H1 (cell line): Measurements from ENCODE around the gene PHLPP1. TPM values are rescaled to one million over a fixed set of nuclear protein-coding genes. Genes with fewer than 3 reads are reported as not detected.

Experiments
- CTCF ChIA-PET: fragments of 300-600 bp; sonication (Branson Sonifier 250); formaldehyde crosslinking; loops from one replicate; lab custom pipeline; 2021; ENCODE audit not compliant: partially characterized antibody; lab: Charles Lee
- POLR2A ChIA-PET: fragments of 300-600 bp; sonication (Branson Sonifier 250); formaldehyde crosslinking; loops from one replicate; lab custom pipeline; 2021; ENCODE audit warnings: inconsistent platforms; ENCODE audit not compliant: partially characterized antibody; lab: Charles Lee
- DNase-seq, 2 experiments: peaks; one replicate each; pipeline versions ENCODE4 v3.0.0 to v3.0.0-alpha.2; 2010 to 2022; ENCODE audit warnings: low spot score in 2 of 2, low read depth in 1 of 2, mixed read lengths in 1 of 2
- FAIRE-seq: peaks from 2 replicates; lab custom pipeline; 2011; peaks lifted over from hg19 to GRCh38; lab: Jason Lieb, UNC
- H2AFZ ChIP-seq: 2 replicates; pipeline ENCODE4 v1.8.1; 2012; ENCODE audit warnings: low read length, inconsistent platforms
- H2AK5ac ChIP-seq: 2 replicates; pipeline ENCODE4 v1.6.1; 2013; ENCODE audit warnings: low read depth, low read length
- H2BK120ac ChIP-seq: replicated peaks from 2 replicates; pipeline ENCODE3; 2013; ENCODE audit warnings: low read depth, low read length, inconsistent platforms
- H2BK12ac ChIP-seq: 2 replicates; pipeline ENCODE4 v1.6.1; 2013; ENCODE audit warnings: low read depth, low read length
- H2BK15ac ChIP-seq: 2 replicates; pipeline ENCODE4 v1.6.1; 2013; ENCODE audit warnings: low read length
- H2BK20ac ChIP-seq: 2 replicates; pipeline ENCODE4 v1.6.1; 2013; ENCODE audit warnings: low read length
- H2BK5ac ChIP-seq: 2 replicates; pipeline ENCODE4 v1.6.1; 2013; ENCODE audit warnings: low read depth, low read length
- H3K14ac ChIP-seq: 2 replicates; pipeline ENCODE4 v1.6.1; 2013; ENCODE audit warnings: inconsistent platforms; ENCODE audit not compliant: insufficient read length
- H3K18ac ChIP-seq: 2 replicates; pipeline ENCODE4 v1.6.1; 2013; ENCODE audit warnings: low read length; ENCODE audit errors: extremely low read depth
- H3K23ac ChIP-seq: 2 replicates; pipeline ENCODE4 v1.6.1; 2013; ENCODE audit warnings: inconsistent platforms; ENCODE audit not compliant: insufficient read length
- H3K23me2 ChIP-seq: 2 replicates; pipeline ENCODE4 v1.6.1; 2013; ENCODE audit warnings: low read depth, low read length
- H3K27ac ChIP-seq: 2 replicates; pipeline ENCODE4 v1.6.1; 2011; ENCODE audit warnings: low read depth, low read length, inconsistent platforms
- H3K27me3 ChIP-seq, 4 experiments: replicated peaks in 1 of 4; 1 replicate in 1 of 4; 2 replicates in 3 of 4; pipeline versions ENCODE4 v1.6.1 to v1.8.1; 2011 to 2013; ENCODE audit warnings: low read length in 3 of 4, mild to moderate bottlenecking in 3 of 4, inconsistent platforms in 2 of 4, mixed read lengths in 2 of 4, moderate library complexity in 1 of 4; ENCODE audit not compliant: control insufficient read depth in 3 of 4, insufficient read depth in 3 of 4; ENCODE audit errors: extremely low read depth in 1 of 4
- H3K36me3 ChIP-seq, 4 experiments: 2 replicates each; pipeline versions ENCODE4 v1.6.1 to v1.8.1; 2011 to 2013; ENCODE audit warnings: mild to moderate bottlenecking in 4 of 4, low read length in 3 of 4, moderate library complexity in 2 of 4, control low read depth in 1 of 4, inconsistent platforms in 1 of 4; ENCODE audit not compliant: insufficient read depth in 4 of 4, control insufficient read depth in 2 of 4
- H3K4ac ChIP-seq: replicated peaks from 2 replicates; pipeline ENCODE3; 2013; ENCODE audit warnings: low read length, low read depth, mixed read lengths, inconsistent platforms; ENCODE audit not compliant: insufficient read length
- H3K4me1 ChIP-seq, 4 experiments: replicated peaks in 1 of 4; 1 replicate in 1 of 4; 2 replicates in 3 of 4; pipeline versions ENCODE4 v1.6.1 to v1.8.1; 2011 to 2013; ENCODE audit warnings: low read length in 3 of 4, inconsistent platforms in 2 of 4, mixed read lengths in 1 of 4; ENCODE audit not compliant: insufficient read depth in 4 of 4, control insufficient read depth in 3 of 4
- H3K4me2 ChIP-seq, 2 experiments: 2 replicates each; pipeline versions ENCODE4 v1.6.1 to v1.8.1; 2011 to 2013; ENCODE audit warnings: low read depth in 2 of 2, low read length in 2 of 2, control low read depth in 1 of 2, inconsistent platforms in 1 of 2, mild to moderate bottlenecking in 1 of 2; ENCODE audit not compliant: insufficient read depth in 1 of 2
- H3K4me3 ChIP-seq, 4 experiments: fragments of 200-600, 300-600 bp in 1 of 4; sonication (generic), shearing (Covaris generic), sonication (Bioruptor Twin) in 1 of 4; 2 replicates each; pipeline versions ENCODE4 v1.5.1 to v1.8.1; 2011 to 2016; ENCODE audit warnings: low read length in 4 of 4, low read depth in 3 of 4, control low read depth in 2 of 4, inconsistent platforms in 2 of 4, mild to moderate bottlenecking in 2 of 4, mixed read lengths in 1 of 4, moderate library complexity in 1 of 4; ENCODE audit not compliant: insufficient read depth in 2 of 4; ENCODE audit errors: extremely low read depth in 1 of 4
- H3K56ac ChIP-seq: replicated peaks from 2 replicates; pipeline ENCODE3; 2013; ENCODE audit warnings: low read depth, mild to moderate bottlenecking, mixed read lengths, low read length, inconsistent platforms; ENCODE audit not compliant: insufficient read length
- H3K79me1 ChIP-seq: 2 replicates; pipeline ENCODE4 v1.6.1; 2013; ENCODE audit warnings: low read depth, low read length, control low read depth
- H3K79me2 ChIP-seq, 2 experiments: 2 replicates each; pipeline versions ENCODE4 v1.6.1 to v1.8.1; 2012 to 2013; ENCODE audit warnings: low read length in 2 of 2, mild to moderate bottlenecking in 2 of 2, inconsistent platforms in 1 of 2; ENCODE audit not compliant: insufficient read depth in 2 of 2, control insufficient read depth in 1 of 2
- H3K9ac ChIP-seq, 4 experiments: replicated peaks in 1 of 4; 1 replicate in 1 of 4; 2 replicates in 3 of 4; pipeline versions ENCODE4 v1.6.1 to v1.8.1; 2011 to 2013; ENCODE audit warnings: low read depth in 3 of 4, low read length in 3 of 4, control low read depth in 2 of 4, mild to moderate bottlenecking in 2 of 4, moderate library complexity in 2 of 4, inconsistent platforms in 1 of 4; ENCODE audit errors: extremely low read depth in 1 of 4
- H3K9me3 ChIP-seq, 2 experiments: 2 replicates each; pipeline versions ENCODE4 v1.6.1 to v1.8.1; 2012 to 2013; ENCODE audit warnings: mild to moderate bottlenecking in 2 of 2, moderate library complexity in 2 of 2, control low read depth in 1 of 2, inconsistent platforms in 1 of 2, low read depth in 1 of 2, low read length in 1 of 2, mixed read lengths in 1 of 2; ENCODE audit not compliant: insufficient read depth in 2 of 2
- H4K20me1 ChIP-seq, 2 experiments: replicated peaks in 1 of 2; 2 replicates each; pipeline versions ENCODE3 to v1.8.1; 2011 to 2013; ENCODE audit warnings: inconsistent platforms in 2 of 2, low read length in 2 of 2, mild to moderate bottlenecking in 1 of 2; ENCODE audit not compliant: insufficient read depth in 2 of 2, control insufficient read depth in 1 of 2
- H4K5ac ChIP-seq: 2 replicates; pipeline ENCODE4 v1.6.1; 2013; ENCODE audit warnings: low read length, low read depth, mixed read lengths, inconsistent platforms; ENCODE audit not compliant: insufficient read length
- H4K8ac ChIP-seq: 2 replicates; pipeline ENCODE4 v1.8.0; 2013; ENCODE audit warnings: mild to moderate bottlenecking, moderate library complexity, low read length, inconsistent platforms; ENCODE audit not compliant: insufficient read depth; ENCODE audit errors: extremely low read depth
- H4K91ac ChIP-seq: replicated peaks from 2 replicates; pipeline ENCODE3; 2013; ENCODE audit warnings: low read length, mixed read lengths, inconsistent platforms; ENCODE audit not compliant: insufficient read length
- CHD1 ChIP-seq: IDR thresholded peaks from 2 replicates; pipeline ENCODE4 v1.6.1; 2012; ENCODE audit warnings: low read depth, low read length, improper control_type of control experiment
- EZH2 ChIP-seq: fragments of 200-600 bp; sonication (generic); IDR thresholded peaks from 2 replicates; pipeline ENCODE4 v1.7.1; 2012; ENCODE audit warnings: low read depth, mild to moderate bottlenecking, moderate library complexity, low read length, inconsistent platforms; ENCODE audit not compliant: severe bottlenecking
- FOSL1 ChIP-seq: IDR thresholded peaks from 2 replicates; pipeline ENCODE4 v1.6.1; 2011; ENCODE audit warnings: mild to moderate bottlenecking, low read depth, low read length, moderate library complexity; ENCODE audit not compliant: insufficient read depth
- GABPA ChIP-seq: IDR thresholded peaks from 2 replicates; pipeline ENCODE4 v1.6.1; 2011; ENCODE audit warnings: mild to moderate bottlenecking, low read length, moderate library complexity, borderline replicate concordance; ENCODE audit not compliant: insufficient read depth
- HDAC6 ChIP-seq: IDR thresholded peaks from one replicate; pipeline ENCODE4 v1.7.1; 2012; ENCODE audit warnings: low read depth, mild to moderate bottlenecking, inconsistent platforms, low read length, moderate library complexity
- RAD21 ChIP-seq, 2 experiments: IDR thresholded peaks in 1 of 2; conservative IDR thresholded peaks in 1 of 2; 2 replicates each; pipeline ENCODE4 v1.6.1; 2011; ENCODE audit warnings: low read depth in 2 of 2, low read length in 2 of 2, improper control_type of control experiment in 1 of 2, inconsistent platforms in 1 of 2, mild to moderate bottlenecking in 1 of 2, moderate library complexity in 1 of 2
- RNF2 ChIP-seq: fragments of 200-900, 300-1000 bp; sonication (generic); IDR thresholded peaks from 2 replicates; pipeline ENCODE4 v1.7.1; 2016; ENCODE audit warnings: borderline replicate concordance, low read depth, mild to moderate bottlenecking, antibody characterized with exemption, low read length; ENCODE audit not compliant: poor library complexity, severe bottlenecking; ENCODE audit errors: missing control alignments
- SUZ12 ChIP-seq: fragments of 200-600 bp; sonication (generic); IDR thresholded peaks from 2 replicates; pipeline ENCODE4 v1.6.1; 2012; ENCODE audit warnings: mild to moderate bottlenecking, inconsistent platforms, low read length, moderate library complexity, mixed read lengths
- TAF1 ChIP-seq: IDR thresholded peaks from 2 replicates; pipeline ENCODE4 v1.6.1; 2011; ENCODE audit warnings: mild to moderate bottlenecking, low read depth, low read length
- TAF7 ChIP-seq: optimal IDR thresholded peaks from 2 replicates; pipeline ENCODE3; 2011; ENCODE audit warnings: low read depth, mild to moderate bottlenecking, inconsistent platforms, low read length, moderate library complexity, borderline replicate concordance
- WGBS, 2 experiments: shearing (Covaris generic) in 1 of 2; methylation state at CpG; one replicate each; pipeline versions ENCODE4 v1.1.6 to v1.1.7; 2013 to 2015; ENCODE audit warnings: low lambda C conversion rate in 2 of 2, mixed read lengths in 2 of 2, inconsistent platforms in 1 of 2, low coverage in 1 of 2, missing lambda C conversion rate in 1 of 2; ENCODE audit not compliant: insufficient replicate concordance in 2 of 2, insufficient coverage in 1 of 2, insufficient read length in 1 of 2; ENCODE audit errors: extremely low coverage in 1 of 2, missing lambda C conversion rate in 1 of 2; 5-methylcytosine and 5-hydroxymethylcytosine counted together
- polyA plus RNA-seq, 7 experiments: library from polyadenylated mRNA; depleted of rRNA in 3 of 7; stranded (reverse) in 5 of 7; unstranded in 2 of 7; fragments of >200 nt in 5 of 7; fragments of 200-250 nt in 2 of 7; gene quantifications; 1 replicate in 5 of 7; 2 replicates in 1 of 7; 4 replicates in 1 of 7; pipeline versions ENCODE4 v1.2.1 to v1.2.3, GENCODE V29; 2011 to 2013; ENCODE audit warnings: missing spikeins in 2 of 7, mixed read lengths in 2 of 7
- total RNA-seq: library from RNA; stranded (reverse); fragmentation: NEBNext Ultra II Directional; extraction: Animal tissue kit (Norgen Biotek cat#: 25700); gene quantifications from 2 replicates; pipeline ENCODE4 v1.2.1, GENCODE V29; 2021
- TF ChIP-seq, protein P1 (sequence below): IDR thresholded peaks from 2 replicates; pipeline ENCODE4 v1.6.1; 2012; ENCODE audit warnings: inconsistent platforms
- TF ChIP-seq, protein P2 (sequence below): IDR thresholded peaks from 2 replicates; pipeline ENCODE4 v1.6.1; 2011; ENCODE audit warnings: low read depth, mild to moderate bottlenecking, low read length; ENCODE audit not compliant: insufficient read depth

Gene PHLPP1
- total and polyA plus RNA-seq, 2 of the 8 experiments (the other 6 are each of a cell fraction or from before 2014, with no cell fraction given): 28.0 to 66.3 TPM

DNA sequence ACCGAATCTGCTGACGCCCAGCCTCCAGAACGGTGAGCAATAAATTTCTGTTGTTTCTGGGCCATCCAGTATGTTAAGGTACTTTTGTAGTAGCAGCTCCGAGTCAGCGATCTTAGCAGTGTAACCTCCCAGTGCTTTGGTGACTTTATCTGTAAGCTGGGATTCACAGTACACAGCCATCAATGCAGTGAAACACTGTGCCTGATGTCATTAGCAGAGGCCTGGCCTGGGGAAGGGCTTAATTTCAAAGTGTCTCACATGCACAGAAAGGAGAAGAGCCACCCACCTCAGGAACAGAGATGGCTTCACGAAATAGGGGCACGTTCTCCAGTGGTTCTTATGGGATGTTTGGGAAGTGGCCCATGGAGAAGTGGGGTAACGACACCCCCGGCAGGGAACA is 281.2 kb downstream of the PHLPP1 start:
- DNase-seq: no peak
- Histone ChIP-seq H3K79me2 (no peaks in the 10 kb centered on the region), H2AK5ac (no peak overlapping the region), H3K4ac (no peak overlapping the region), H3K9ac (no peak overlapping the region), H4K8ac (no peak overlapping the region; the same call in 1 of the 2 replicates), H3K23me2 (no peaks in the 10 kb centered on the region), H2BK5ac (no peak overlapping the region), H3K36me3 (no peaks in the 10 kb centered on the region), H4K91ac (no peak overlapping the region), H4K20me1 (no peaks in the 10 kb centered on the region), H2BK120ac (no peak overlapping the region), H2BK12ac (no peak overlapping the region), H3K23ac (no peak overlapping the region), H3K27ac (no peak overlapping the region), H2AFZ (no peak overlapping the region), H3K18ac (no peak overlapping the region), H3K56ac (no peak overlapping the region), H3K9me3 (no peaks in the 10 kb centered on the region; a peak in 1 of 4 replicates), H2BK15ac (no peak overlapping the region), H3K4me2 (no peak overlapping the region), H2BK20ac (no peak overlapping the region), H3K79me1 (no peaks in the 10 kb centered on the region), H3K27me3 (no peaks in the 10 kb centered on the region), H3K4me3 (no peak overlapping the region), H4K5ac (no peak overlapping the region), H3K4me1 (no peaks in the 10 kb centered on the region), H3K14ac (no peak overlapping the region)
- WGBS, 2 experiments: 87% methylated on average over 9 of the region's 9 CpGs; no CpG with 5 or more reads in 1 of the 2 experiments
- POLR2A ChIA-PET: no interaction called here
- no peak for FAIRE-seq
- CTCF ChIA-PET: interaction anchor here (1.1 to 1.6 kb wide), 2 partner anchors 14 to 21 kb away, joined by 4 read pairs; no protein-coding TSS in a partner anchor
- TF ChIP-seq, protein P1, sequence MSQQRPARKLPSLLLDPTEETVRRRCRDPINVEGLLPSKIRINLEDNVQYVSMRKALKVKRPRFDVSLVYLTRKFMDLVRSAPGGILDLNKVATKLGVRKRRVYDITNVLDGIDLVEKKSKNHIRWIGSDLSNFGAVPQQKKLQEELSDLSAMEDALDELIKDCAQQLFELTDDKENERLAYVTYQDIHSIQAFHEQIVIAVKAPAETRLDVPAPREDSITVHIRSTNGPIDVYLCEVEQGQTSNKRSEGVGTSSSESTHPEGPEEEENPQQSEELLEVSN: no peak
- TF ChIP-seq EZH2 (no peak), SUZ12 (no peak), RAD21 (IDR thresholded peaks at IDR 0.05 in 1 of 2, conservative IDR thresholded peaks at IDR 0.05 in 1 of 2; ENCODE audit: low read depth in 2 of 2, low read length in 2 of 2) (no peak), GABPA (no peak), CHD1 (no peak), FOSL1 (no peak), RNF2 (no peak), HDAC6 (no peak), TAF1 (no peak), TAF7 (no peak)
- TF ChIP-seq, protein P2, sequence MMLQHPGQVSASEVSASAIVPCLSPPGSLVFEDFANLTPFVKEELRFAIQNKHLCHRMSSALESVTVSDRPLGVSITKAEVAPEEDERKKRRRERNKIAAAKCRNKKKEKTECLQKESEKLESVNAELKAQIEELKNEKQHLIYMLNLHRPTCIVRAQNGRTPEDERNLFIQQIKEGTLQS: no peak
